ENCODE results near the gene METTL8. TPM values are rescaled to one million over a fixed set of nuclear protein-coding genes. Genes with fewer than 3 reads are reported as not detected.
"Not testable (repeated sequence)": the region's sequence is repeated elsewhere in the genome, so short reads cannot be mapped to it uniquely, and the experiment has no call there.

METTL8 gene
- total RNA-seq, 1 donor = 23.9 TPM

GRCh38 chr2:171317492-171318125, 116.2 kb downstream of the METTL8 start:
- no peak overlapping the region for H3K4me3 ChIP-seq (ENCODE audit: insufficient read depth, low read length)
- no peaks in the 10 kb centered on the region for H3K9me3 ChIP-seq (ENCODE audit: low read depth, low read length)
- H3K4me1 ChIP-seq (ENCODE audit: insufficient read depth, low read length) = no peaks in the 10 kb centered on the region
- H3K79me2 ChIP-seq (ENCODE audit: insufficient read depth, low read length) = no peaks in the 10 kb centered on the region
- H3K27ac ChIP-seq (ENCODE audit: low read depth, low read length) = no peak overlapping the region
- DNase-seq (ENCODE audit: insufficient read length, low spot score, missing footprints) = no peak
- H2AFZ ChIP-seq (ENCODE audit: low read length) = no peak overlapping the region
- no peak for TF ChIP-seq CTCF (IDR thresholded peaks at IDR 0.05; ENCODE audit: extremely low read depth, low read depth, low read length)
- H3K4me2 ChIP-seq (ENCODE audit: insufficient read depth, low read length) = no peak overlapping the region
- H3K36me3 ChIP-seq (ENCODE audit: insufficient read depth, low read length) = no peaks in the 10 kb centered on the region
- no peaks in the 10 kb centered on the region for H4K20me1 ChIP-seq (ENCODE audit: insufficient read depth, low read length)
- no peaks in the 10 kb centered on the region for H3K27me3 ChIP-seq (ENCODE audit: insufficient read depth, low read length)

DNA sequence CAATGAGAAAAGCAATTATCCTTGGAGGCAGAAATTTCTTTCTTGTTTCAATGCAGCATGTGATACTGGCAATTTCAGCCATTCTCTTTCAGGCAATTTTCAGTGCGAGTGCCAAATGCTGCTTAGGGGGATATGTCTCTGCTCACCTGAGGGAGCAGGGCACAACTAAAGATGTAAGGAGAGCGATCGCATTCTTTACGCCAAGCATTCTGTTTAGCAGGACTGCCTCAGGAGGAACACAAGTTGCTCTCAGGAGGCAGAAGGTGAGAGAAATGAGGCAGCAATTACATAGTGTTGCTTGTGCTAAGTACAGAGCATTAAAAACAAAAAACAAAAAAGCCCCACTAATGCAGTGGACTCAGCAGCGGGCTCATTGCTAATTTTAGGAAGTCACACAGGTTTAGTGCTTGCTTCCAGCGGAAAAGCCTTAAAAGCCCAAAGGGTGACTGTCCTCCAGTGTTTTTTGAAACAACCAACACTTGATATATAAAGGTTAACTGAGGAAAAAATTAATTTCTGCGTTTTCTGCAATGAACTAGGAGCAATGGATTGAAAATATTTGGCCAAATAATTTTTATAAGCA, 116.9 kb downstream of the METTL8 start:
- no peak for TF ChIP-seq CTCF (IDR thresholded peaks at IDR 0.05; ENCODE audit: extremely low read depth, low read depth, low read length)
- H3K79me2 ChIP-seq (ENCODE audit: insufficient read depth, low read length) = no peaks in the 10 kb centered on the region
- H3K27ac ChIP-seq (ENCODE audit: low read depth, low read length) = no peak overlapping the region
- no peak overlapping the region for H3K4me3 ChIP-seq (ENCODE audit: insufficient read depth, low read length)
- no peaks in the 10 kb centered on the region for H3K4me1 ChIP-seq (ENCODE audit: insufficient read depth, low read length)
- H3K36me3 ChIP-seq (ENCODE audit: insufficient read depth, low read length) = no peaks in the 10 kb centered on the region
- H2AFZ ChIP-seq (ENCODE audit: low read length) = no peak overlapping the region
- no peaks in the 10 kb centered on the region for H4K20me1 ChIP-seq (ENCODE audit: insufficient read depth, low read length)
- DNase-seq (ENCODE audit: insufficient read length, low spot score, missing footprints) = no peak
- H3K4me2 ChIP-seq (ENCODE audit: insufficient read depth, low read length) = no peak overlapping the region
- H3K9me3 ChIP-seq (ENCODE audit: low read depth, low read length) = no peaks in the 10 kb centered on the region
- H3K27me3 ChIP-seq (ENCODE audit: insufficient read depth, low read length) = no peaks in the 10 kb centered on the region

- Histone ChIP-seq H2AFZ (ENCODE audit: low read length) (no peak overlapping the region), H3K27ac (ENCODE audit: low read depth, low read length) (no peak overlapping the region), H3K79me2 (ENCODE audit: insufficient read depth, low read length) (no peaks in the 10 kb centered on the region), H4K20me1 (ENCODE audit: insufficient read depth, low read length) (no peaks in the 10 kb centered on the region), H3K36me3 (ENCODE audit: insufficient read depth, low read length) (no peaks in the 10 kb centered on the region), H3K4me2 (ENCODE audit: insufficient read depth, low read length) (no peak overlapping the region), H3K4me3 (ENCODE audit: insufficient read depth, low read length) (no peak overlapping the region), H3K9me3 (ENCODE audit: low read depth, low read length) (no peaks in the 10 kb centered on the region), H3K27me3 (ENCODE audit: insufficient read depth, low read length) (no peaks in the 10 kb centered on the region), H3K4me1 (ENCODE audit: insufficient read depth, low read length) (no peaks in the 10 kb centered on the region)
- DNase-seq (ENCODE audit: insufficient read length, low spot score, missing footprints) = no peak
- no peak for TF ChIP-seq CTCF (IDR thresholded peaks at IDR 0.05; ENCODE audit: extremely low read depth, low read depth, low read length)
Observed at GRCh38 chr2:171316220-171316619, 117.6 kb downstream of the METTL8 start.

GRCh38 chr2:171315781-171316180, 118.0 kb downstream of the METTL8 start:
- H3K4me1 ChIP-seq (ENCODE audit: insufficient read depth, low read length) = no peaks in the 10 kb centered on the region
- H3K79me2 ChIP-seq (ENCODE audit: insufficient read depth, low read length) = no peaks in the 10 kb centered on the region
- H3K27ac ChIP-seq (ENCODE audit: low read depth, low read length) = no peak overlapping the region
- no peaks in the 10 kb centered on the region for H3K36me3 ChIP-seq (ENCODE audit: insufficient read depth, low read length)
- H4K20me1 ChIP-seq (ENCODE audit: insufficient read depth, low read length) = no peaks in the 10 kb centered on the region
- H2AFZ ChIP-seq (ENCODE audit: low read length) = no peak overlapping the region
- DNase-seq (ENCODE audit: insufficient read length, low spot score, missing footprints) = peak; percentile 60
- no peak for TF ChIP-seq CTCF (IDR thresholded peaks at IDR 0.05; ENCODE audit: extremely low read depth, low read depth, low read length)
- H3K4me2 ChIP-seq (ENCODE audit: insufficient read depth, low read length) = no peak overlapping the region
- H3K9me3 ChIP-seq (ENCODE audit: low read depth, low read length) = no peaks in the 10 kb centered on the region
- no peaks in the 10 kb centered on the region for H3K27me3 ChIP-seq (ENCODE audit: insufficient read depth, low read length)
- no peak overlapping the region for H3K4me3 ChIP-seq (ENCODE audit: insufficient read depth, low read length)

- H2AFZ ChIP-seq (ENCODE audit: low read length); H3K4me2 ChIP-seq (ENCODE audit: insufficient read depth, low read length); H3K27ac ChIP-seq (ENCODE audit: low read depth, low read length); H3K9me3 ChIP-seq (ENCODE audit: low read depth, low read length); H3K36me3 ChIP-seq (ENCODE audit: insufficient read depth, low read length); H3K79me2 ChIP-seq (ENCODE audit: insufficient read depth, low read length); H3K27me3 ChIP-seq (ENCODE audit: insufficient read depth, low read length); H4K20me1 ChIP-seq (ENCODE audit: insufficient read depth, low read length); DNase-seq (ENCODE audit: insufficient read length, low spot score, missing footprints); H3K4me3 ChIP-seq (ENCODE audit: insufficient read depth, low read length); H3K4me1 ChIP-seq (ENCODE audit: insufficient read depth, low read length): not testable (repeated sequence)
Observed at GRCh38 chr2:171312182-171312581, 121.6 kb downstream of the METTL8 start.

GRCh38 chr2:171311589-171311988, 122.2 kb downstream of the METTL8 start:
- H3K4me2 ChIP-seq (ENCODE audit: insufficient read depth, low read length); H3K4me3 ChIP-seq (ENCODE audit: insufficient read depth, low read length); H2AFZ ChIP-seq (ENCODE audit: low read length); H3K27me3 ChIP-seq (ENCODE audit: insufficient read depth, low read length); H3K36me3 ChIP-seq (ENCODE audit: insufficient read depth, low read length); H3K79me2 ChIP-seq (ENCODE audit: insufficient read depth, low read length); H4K20me1 ChIP-seq (ENCODE audit: insufficient read depth, low read length); DNase-seq (ENCODE audit: insufficient read length, low spot score, missing footprints); H3K4me1 ChIP-seq (ENCODE audit: insufficient read depth, low read length); H3K9me3 ChIP-seq (ENCODE audit: low read depth, low read length); H3K27ac ChIP-seq (ENCODE audit: low read depth, low read length): not testable (repeated sequence)
